GM12873 (cell line): Measurements from ENCODE around the gene VPS37C.

Experiments used
- TF ChIP-seq, protein P1 (sequence below): IDR thresholded peaks from 2 replicates; pipeline ENCODE4 v1.5.1; 2012; ENCODE audit warnings: low read depth, mild to moderate bottlenecking, moderate library complexity, low read length, control low read depth; ENCODE audit not compliant: insufficient read depth; ENCODE audit errors: missing control alignments

VPS37C gene

GRCh38 chr11:61131586-61131985 lies 29.6 kb downstream of the VPS37C start:
- TF ChIP-seq, protein P1, sequence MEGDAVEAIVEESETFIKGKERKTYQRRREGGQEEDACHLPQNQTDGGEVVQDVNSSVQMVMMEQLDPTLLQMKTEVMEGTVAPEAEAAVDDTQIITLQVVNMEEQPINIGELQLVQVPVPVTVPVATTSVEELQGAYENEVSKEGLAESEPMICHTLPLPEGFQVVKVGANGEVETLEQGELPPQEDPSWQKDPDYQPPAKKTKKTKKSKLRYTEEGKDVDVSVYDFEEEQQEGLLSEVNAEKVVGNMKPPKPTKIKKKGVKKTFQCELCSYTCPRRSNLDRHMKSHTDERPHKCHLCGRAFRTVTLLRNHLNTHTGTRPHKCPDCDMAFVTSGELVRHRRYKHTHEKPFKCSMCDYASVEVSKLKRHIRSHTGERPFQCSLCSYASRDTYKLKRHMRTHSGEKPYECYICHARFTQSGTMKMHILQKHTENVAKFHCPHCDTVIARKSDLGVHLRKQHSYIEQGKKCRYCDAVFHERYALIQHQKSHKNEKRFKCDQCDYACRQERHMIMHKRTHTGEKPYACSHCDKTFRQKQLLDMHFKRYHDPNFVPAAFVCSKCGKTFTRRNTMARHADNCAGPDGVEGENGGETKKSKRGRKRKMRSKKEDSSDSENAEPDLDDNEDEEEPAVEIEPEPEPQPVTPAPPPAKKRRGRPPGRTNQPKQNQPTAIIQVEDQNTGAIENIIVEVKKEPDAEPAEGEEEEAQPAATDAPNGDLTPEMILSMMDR = no peak

GRCh38 chr11:61131186-61131585 lies 30.0 kb downstream of the VPS37C start:
- TF ChIP-seq, protein P1 = no peak

- TF ChIP-seq, protein P1 = peak; percentile 100
These were observed 31.3 kb downstream of the VPS37C start for GRCh38 chr11:61129639-61130523.

DNA sequence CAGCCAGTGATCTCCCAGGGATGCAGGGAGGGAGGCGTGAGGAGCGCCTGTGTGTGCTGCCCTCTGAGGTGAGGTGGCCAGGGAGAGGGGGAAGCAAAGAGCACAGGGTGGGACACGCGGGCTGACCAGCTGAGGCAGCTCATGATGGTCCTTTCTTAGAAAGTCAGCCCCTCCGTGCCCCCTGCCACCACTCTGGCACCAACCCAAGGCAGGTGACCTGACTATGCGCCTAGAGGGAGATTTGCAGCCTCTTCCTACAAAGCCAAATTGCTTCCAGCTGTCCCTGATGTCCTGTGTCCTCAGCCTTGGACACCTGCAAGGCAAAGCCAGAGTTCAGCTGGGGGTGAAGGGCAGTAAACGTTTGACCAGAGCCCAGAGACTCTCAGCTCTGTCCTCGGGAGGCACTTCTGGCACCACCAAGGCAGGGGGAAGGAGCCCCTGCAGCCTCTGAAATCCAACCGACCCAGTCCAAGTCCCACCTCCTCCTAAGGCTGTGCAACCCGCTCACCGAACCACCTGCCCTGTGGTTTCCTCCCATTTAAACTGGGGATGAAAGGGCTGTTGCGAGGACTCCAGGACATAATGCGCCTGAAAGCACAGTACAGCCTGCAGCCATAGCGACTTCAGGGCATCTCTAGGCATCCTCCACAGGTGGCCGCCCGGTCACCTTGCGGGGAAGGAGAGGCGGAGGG lies 32.1 kb downstream of the VPS37C start:
- TF ChIP-seq, protein P1 = no peak

DNA sequence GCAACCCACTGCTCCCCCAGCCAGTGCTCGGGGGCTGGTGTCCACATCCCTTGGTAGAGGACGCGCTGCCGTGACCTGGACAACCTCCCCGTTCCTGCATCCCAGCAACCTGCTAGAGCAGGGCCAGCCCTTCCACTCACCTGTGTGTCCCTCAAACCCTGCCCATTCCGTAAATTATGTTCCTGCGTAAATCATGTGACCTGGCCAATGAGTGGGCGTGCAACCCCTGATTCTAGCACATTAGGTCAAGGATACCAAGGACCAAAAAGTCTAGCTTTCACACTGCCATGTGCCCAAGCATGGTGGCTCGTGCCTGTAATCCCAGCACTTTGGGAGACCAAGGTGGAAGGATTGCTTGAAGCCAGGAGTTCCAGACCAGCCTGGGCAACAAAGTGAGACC lies 33.2 kb downstream of the VPS37C start:
- TF ChIP-seq, protein P1 = no peak

- TF ChIP-seq, protein P1 = no peak
These were observed 35.0 kb downstream of the VPS37C start for GRCh38 chr11:61126256-61126655.

GRCh38 chr11:61125310-61125684 lies 35.9 kb downstream of the VPS37C start:
- TF ChIP-seq, protein P1 = no peak
